Activated CD8-positive, alpha-beta T cell treated with anti-CD3 and anti-CD28 coated beads for 36 hours (primary cell): ENCODE results near the gene LMF1. TPM values are rescaled to one million over a fixed set of nuclear protein-coding genes. Genes with fewer than 3 reads are reported as not detected.
"Not testable (repeated sequence)": the region's sequence is repeated elsewhere in the genome, so short reads cannot be mapped to it uniquely, and the experiment has no call there.

ENCODE experiments used
- ATAC-seq: fragments of 200-7000 bp; cut with Tn5 transposase; one replicate; pipeline ENCODE4 v1.10.0; 2021; ENCODE audit warnings: mild to moderate bottlenecking, moderate library complexity
- CTCF ChIA-PET: fragments of 350-600 bp; sonication (Branson Sonifier 250); formaldehyde crosslinking; loops from one replicate; lab custom pipeline; 2021; ENCODE audit warnings: antibody characterized with exemption; lab: Charles Lee
- POLR2A ChIA-PET: fragments of 350-600 bp; sonication (Branson Sonifier 250); formaldehyde crosslinking; loops from one replicate; lab custom pipeline; 2021; ENCODE audit warnings: antibody characterized with exemption; lab: Charles Lee
- DNase-seq: peaks from one replicate; pipeline ENCODE4 v3.0.0-alpha.2; 2020
- H3K27ac Mint-ChIP-seq: one replicate; pipeline ENCODE4 v1.8.0; 2021; ENCODE audit warnings: mild to moderate bottlenecking, mixed read lengths
- H3K27me3 Mint-ChIP-seq: one replicate; pipeline ENCODE4 v1.8.0; 2021; ENCODE audit warnings: mixed read lengths
- H3K36me3 Mint-ChIP-seq: one replicate; pipeline ENCODE4 v1.8.0; 2021; ENCODE audit warnings: low read depth, mixed read lengths
- H3K4me1 Mint-ChIP-seq: one replicate; pipeline ENCODE4 v1.8.0; 2021; ENCODE audit warnings: low read depth, mixed read lengths
- H3K4me3 Mint-ChIP-seq: one replicate; pipeline ENCODE4 v1.8.0; 2021; ENCODE audit warnings: mild to moderate bottlenecking, moderate library complexity, mixed read lengths
- H3K9me3 Mint-ChIP-seq: one replicate; pipeline ENCODE4 v1.8.0; 2021; ENCODE audit warnings: mixed read lengths
- intact Hi-C: fragments of 100-400 bp; cut with micrococcal nuclease; formaldehyde crosslinking; loops from one replicate; pipeline ENCODE4 v1.10.0; 2022
- total RNA-seq, 2 experiments: library from RNA; stranded (reverse); gene quantifications; one replicate each; pipeline ENCODE4 v1.2.3, GENCODE V29; 2021
- TF ChIP-seq, protein P1 (sequence below): fragments of 200-600 bp; IDR thresholded peaks from one replicate; pipeline ENCODE4 v1.8.0; 2022; ENCODE audit warnings: antibody characterized with exemption, mild to moderate bottlenecking

Gene LMF1
- total RNA-seq, 2 experiments from 2014 or later: 8.7 to 9.7 TPM

DNA sequence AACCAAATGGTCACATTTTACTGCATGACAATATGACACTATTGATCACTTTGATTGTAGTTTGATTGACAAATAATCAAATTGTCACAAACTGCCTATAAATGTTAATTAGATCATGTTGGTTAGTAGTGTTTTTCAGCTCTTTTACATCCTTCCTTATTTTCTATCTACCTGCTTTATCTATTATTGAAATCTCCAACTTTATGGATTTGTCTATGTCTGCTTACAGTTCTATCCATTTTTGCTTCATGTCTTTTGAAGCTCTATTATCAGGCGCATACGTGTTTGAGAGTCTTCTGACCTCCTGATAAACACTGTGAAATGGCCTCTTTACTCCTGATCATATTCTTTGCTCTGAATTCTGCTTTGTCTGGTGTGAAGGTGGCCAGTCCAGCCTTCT, 87.0 kb downstream of the LMF1 start:
- TF ChIP-seq, protein P1, sequence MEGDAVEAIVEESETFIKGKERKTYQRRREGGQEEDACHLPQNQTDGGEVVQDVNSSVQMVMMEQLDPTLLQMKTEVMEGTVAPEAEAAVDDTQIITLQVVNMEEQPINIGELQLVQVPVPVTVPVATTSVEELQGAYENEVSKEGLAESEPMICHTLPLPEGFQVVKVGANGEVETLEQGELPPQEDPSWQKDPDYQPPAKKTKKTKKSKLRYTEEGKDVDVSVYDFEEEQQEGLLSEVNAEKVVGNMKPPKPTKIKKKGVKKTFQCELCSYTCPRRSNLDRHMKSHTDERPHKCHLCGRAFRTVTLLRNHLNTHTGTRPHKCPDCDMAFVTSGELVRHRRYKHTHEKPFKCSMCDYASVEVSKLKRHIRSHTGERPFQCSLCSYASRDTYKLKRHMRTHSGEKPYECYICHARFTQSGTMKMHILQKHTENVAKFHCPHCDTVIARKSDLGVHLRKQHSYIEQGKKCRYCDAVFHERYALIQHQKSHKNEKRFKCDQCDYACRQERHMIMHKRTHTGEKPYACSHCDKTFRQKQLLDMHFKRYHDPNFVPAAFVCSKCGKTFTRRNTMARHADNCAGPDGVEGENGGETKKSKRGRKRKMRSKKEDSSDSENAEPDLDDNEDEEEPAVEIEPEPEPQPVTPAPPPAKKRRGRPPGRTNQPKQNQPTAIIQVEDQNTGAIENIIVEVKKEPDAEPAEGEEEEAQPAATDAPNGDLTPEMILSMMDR: no peak
- Mint-ChIP-seq H3K9me3 (no peaks in the 10 kb centered on the region), H3K36me3 (no peaks in the 10 kb centered on the region), H3K4me1 (no peaks in the 10 kb centered on the region), H3K27me3 (no peaks in the 10 kb centered on the region), H3K4me3 (no peak overlapping the region), H3K27ac (no peak overlapping the region)
- POLR2A ChIA-PET: no interaction called here
- intact Hi-C loops: no loop called here
- DNase-seq: no peak
- CTCF ChIA-PET: no interaction called here
- ATAC-seq: no peak

DNA sequence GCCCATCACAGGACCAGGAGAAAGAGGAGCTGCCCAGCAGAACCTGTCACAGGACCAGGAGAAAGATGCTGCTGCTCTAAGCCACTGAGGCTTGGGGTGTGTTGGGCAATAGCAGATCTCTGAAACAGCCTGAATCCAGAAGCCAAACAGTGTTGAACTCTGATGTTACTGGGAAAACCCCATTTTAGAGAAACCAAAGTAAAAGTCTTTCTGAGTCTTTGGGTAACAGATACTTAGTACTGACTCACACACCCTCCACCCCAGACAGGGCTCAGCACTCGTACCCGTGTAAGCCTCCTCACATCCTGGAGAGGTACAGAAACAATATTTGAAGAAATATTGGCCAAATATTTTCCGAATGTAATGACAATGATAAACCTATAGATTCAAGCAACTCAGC, 87.4 kb downstream of the LMF1 start:
- ATAC-seq: peak; percentile 71
- no peaks in the 10 kb centered on the region for H3K9me3 Mint-ChIP-seq
- no peaks in the 10 kb centered on the region for H3K27me3 Mint-ChIP-seq

DNA sequence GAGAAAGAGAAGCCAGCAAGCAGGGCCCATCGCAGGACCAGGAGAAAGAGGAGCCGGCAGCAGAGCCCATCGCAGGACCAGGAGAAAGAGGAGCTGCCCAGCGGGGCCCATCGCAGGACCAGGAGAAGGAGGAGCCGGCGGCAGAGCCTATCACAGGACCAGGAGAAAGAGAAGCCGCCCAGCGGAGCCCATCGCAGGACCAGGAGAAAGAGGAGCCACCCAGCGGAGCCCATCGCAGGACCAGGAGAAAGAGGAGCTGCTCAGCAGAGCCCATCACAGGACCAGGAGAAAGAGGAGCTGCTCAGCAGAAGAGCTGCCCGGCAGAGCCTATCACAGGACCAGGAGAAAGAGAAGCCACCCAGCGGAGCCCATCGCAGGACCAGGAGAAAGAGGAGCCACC, 88.1 kb downstream of the LMF1 start:
- DNase-seq, H3K4me1 Mint-ChIP-seq, POLR2A ChIA-PET, H3K27me3 Mint-ChIP-seq, H3K9me3 Mint-ChIP-seq, H3K27ac Mint-ChIP-seq, H3K4me3 Mint-ChIP-seq, ATAC-seq, intact Hi-C loops, H3K36me3 Mint-ChIP-seq, CTCF ChIA-PET: not testable (repeated sequence)

More for the DNA sequence above, 87.4 kb downstream of the LMF1 start:
- Mint-ChIP-seq H3K4me3 (no peak overlapping the region), H3K27ac (no peak overlapping the region), H3K4me1 (no peaks in the 10 kb centered on the region), H3K36me3 (no peaks in the 10 kb centered on the region)
- CTCF ChIA-PET: no interaction called here
- TF ChIP-seq, protein P1: no peak
- intact Hi-C loops: no loop called here
- DNase-seq: no peak
- POLR2A ChIA-PET: no interaction called here

DNA sequence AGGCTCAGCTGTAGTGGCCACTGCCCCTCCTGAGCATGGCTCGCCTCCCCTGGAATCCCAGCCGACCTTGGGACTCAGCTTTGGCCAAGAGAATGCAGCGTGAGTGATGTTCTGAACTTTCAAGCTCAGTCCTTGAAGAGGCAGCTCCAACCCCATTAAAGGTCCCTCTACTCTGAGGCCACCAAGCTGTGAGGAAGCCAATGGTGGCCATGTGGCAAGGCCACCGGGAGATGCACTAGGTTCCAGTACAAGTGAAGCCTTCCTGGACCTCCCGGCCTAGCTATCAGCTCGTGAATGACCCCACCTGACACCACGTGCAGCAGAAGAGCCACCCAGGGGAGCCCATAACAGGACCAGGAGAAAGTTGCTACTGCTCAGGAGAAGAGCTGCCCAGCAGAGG, 88.5 kb downstream of the LMF1 start:
- ATAC-seq (no peak), DNase-seq (no peak)
- TF ChIP-seq, protein P1: no peak
- ChIA-PET POLR2A (interaction anchor here (0.6 kb wide), 1 partner anchor 18 kb away, joined by 3 read pairs; no protein-coding TSS in a partner anchor), CTCF (no interaction called here)
- no peak overlapping the region for H3K27ac Mint-ChIP-seq
- H3K4me3 Mint-ChIP-seq: no peak overlapping the region
- no peaks in the 10 kb centered on the region for H3K27me3 Mint-ChIP-seq
- no peaks in the 10 kb centered on the region for H3K9me3 Mint-ChIP-seq
- intact Hi-C loops: no loop called here
- peaks cover 2% of the 10 kb centered on the region for H3K4me1 Mint-ChIP-seq
- H3K36me3 Mint-ChIP-seq: no peaks in the 10 kb centered on the region

DNA sequence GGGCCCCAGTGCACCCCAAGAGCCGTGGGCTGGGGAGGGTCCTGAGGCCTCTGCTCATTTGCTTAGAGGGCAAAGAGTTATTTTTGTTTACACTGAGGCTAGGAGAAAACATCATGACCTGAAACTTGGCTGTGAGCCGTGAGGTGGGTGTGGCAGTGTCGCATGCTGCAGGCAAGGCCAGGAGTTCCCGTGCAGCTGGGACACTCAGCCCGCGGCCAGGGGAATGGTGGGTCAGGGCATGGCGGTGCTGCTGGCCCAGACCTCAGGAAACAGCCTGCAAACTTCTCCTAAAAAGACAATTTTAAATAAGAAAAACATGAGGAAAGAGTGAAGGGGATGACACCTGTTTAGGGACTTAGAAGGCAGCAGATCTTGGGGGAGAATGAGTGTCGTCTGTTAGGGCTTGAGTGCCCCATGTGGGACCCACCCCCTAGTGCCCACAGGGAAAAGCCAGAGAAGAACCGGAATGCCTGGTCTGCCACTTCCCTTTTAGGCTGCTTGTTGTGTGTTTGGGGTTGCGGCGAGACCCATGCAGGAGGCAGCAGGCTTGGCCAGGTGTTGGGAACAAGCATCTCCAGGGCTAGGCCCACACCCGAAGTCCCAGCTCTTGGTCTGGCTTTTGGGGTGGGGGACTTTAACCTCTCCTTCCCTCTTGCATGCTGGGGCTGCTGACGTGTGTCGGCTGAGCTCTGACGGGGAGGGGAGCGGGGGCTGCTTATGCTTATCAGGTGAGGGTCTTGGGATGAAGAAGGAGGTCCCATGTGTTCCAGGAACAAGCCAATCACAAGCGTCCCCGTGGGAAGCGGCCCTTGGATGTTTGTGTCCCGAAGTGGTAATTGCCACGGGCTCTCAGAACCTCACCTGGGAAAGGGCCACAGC, 89.3 kb downstream of the LMF1 start:
- Mint-ChIP-seq H3K9me3 (no peaks in the 10 kb centered on the region), H3K4me1 (peaks cover 2% of the 10 kb centered on the region), H3K27me3 (no peaks in the 10 kb centered on the region), H3K27ac (no peak overlapping the region), H3K4me3 (no peak overlapping the region), H3K36me3 (no peaks in the 10 kb centered on the region)
- DNase-seq: no peak
- POLR2A ChIA-PET: interaction anchor here (0.6 kb wide), 1 partner anchor 17 kb away, joined by 3 read pairs; no protein-coding TSS in a partner anchor
- TF ChIP-seq, protein P1: no peak
- CTCF ChIA-PET: no interaction called here
- ATAC-seq: no peak
- intact Hi-C loops: no loop called here
